H1 (cell line): ENCODE measurements around the gene TNP1. TPM values are rescaled to one million over a fixed set of nuclear protein-coding genes. Genes with fewer than 3 reads are reported as not detected.

Experiments
- CTCF ChIA-PET: fragments of 300-600 bp; sonication (Branson Sonifier 250); formaldehyde crosslinking; loops from one replicate; lab custom pipeline; 2021; ENCODE audit not compliant: partially characterized antibody; lab: Charles Lee
- POLR2A ChIA-PET: fragments of 300-600 bp; sonication (Branson Sonifier 250); formaldehyde crosslinking; loops from one replicate; lab custom pipeline; 2021; ENCODE audit warnings: inconsistent platforms; ENCODE audit not compliant: partially characterized antibody; lab: Charles Lee
- DNase-seq, 2 experiments: peaks; one replicate each; pipeline versions ENCODE4 v3.0.0 to v3.0.0-alpha.2; 2010 to 2022; ENCODE audit warnings: low spot score in 2 of 2, low read depth in 1 of 2, mixed read lengths in 1 of 2
- FAIRE-seq: peaks from 2 replicates; lab custom pipeline; 2011; peaks lifted over from hg19 to GRCh38; lab: Jason Lieb, UNC
- H2AFZ ChIP-seq: 2 replicates; pipeline ENCODE4 v1.8.1; 2012; ENCODE audit warnings: low read length, inconsistent platforms
- H2AK5ac ChIP-seq: 2 replicates; pipeline ENCODE4 v1.6.1; 2013; ENCODE audit warnings: low read depth, low read length
- H2BK120ac ChIP-seq: replicated peaks from 2 replicates; pipeline ENCODE3; 2013; ENCODE audit warnings: low read depth, low read length, inconsistent platforms
- H2BK12ac ChIP-seq: 2 replicates; pipeline ENCODE4 v1.6.1; 2013; ENCODE audit warnings: low read depth, low read length
- H2BK15ac ChIP-seq: 2 replicates; pipeline ENCODE4 v1.6.1; 2013; ENCODE audit warnings: low read length
- H2BK20ac ChIP-seq: 2 replicates; pipeline ENCODE4 v1.6.1; 2013; ENCODE audit warnings: low read length
- H2BK5ac ChIP-seq: 2 replicates; pipeline ENCODE4 v1.6.1; 2013; ENCODE audit warnings: low read depth, low read length
- H3K14ac ChIP-seq: 2 replicates; pipeline ENCODE4 v1.6.1; 2013; ENCODE audit warnings: inconsistent platforms; ENCODE audit not compliant: insufficient read length
- H3K18ac ChIP-seq: 2 replicates; pipeline ENCODE4 v1.6.1; 2013; ENCODE audit warnings: low read length; ENCODE audit errors: extremely low read depth
- H3K23ac ChIP-seq: 2 replicates; pipeline ENCODE4 v1.6.1; 2013; ENCODE audit warnings: inconsistent platforms; ENCODE audit not compliant: insufficient read length
- H3K23me2 ChIP-seq: 2 replicates; pipeline ENCODE4 v1.6.1; 2013; ENCODE audit warnings: low read depth, low read length
- H3K27ac ChIP-seq: 2 replicates; pipeline ENCODE4 v1.6.1; 2011; ENCODE audit warnings: low read depth, low read length, inconsistent platforms
- H3K27me3 ChIP-seq, 4 experiments: replicated peaks in 1 of 4; 1 replicate in 1 of 4; 2 replicates in 3 of 4; pipeline versions ENCODE4 v1.6.1 to v1.8.1; 2011 to 2013; ENCODE audit warnings: low read length in 3 of 4, mild to moderate bottlenecking in 3 of 4, inconsistent platforms in 2 of 4, mixed read lengths in 2 of 4, moderate library complexity in 1 of 4; ENCODE audit not compliant: control insufficient read depth in 3 of 4, insufficient read depth in 3 of 4; ENCODE audit errors: extremely low read depth in 1 of 4
- H3K36me3 ChIP-seq, 4 experiments: 2 replicates each; pipeline versions ENCODE4 v1.6.1 to v1.8.1; 2011 to 2013; ENCODE audit warnings: mild to moderate bottlenecking in 4 of 4, low read length in 3 of 4, moderate library complexity in 2 of 4, control low read depth in 1 of 4, inconsistent platforms in 1 of 4; ENCODE audit not compliant: insufficient read depth in 4 of 4, control insufficient read depth in 2 of 4
- H3K4ac ChIP-seq: replicated peaks from 2 replicates; pipeline ENCODE3; 2013; ENCODE audit warnings: low read length, low read depth, mixed read lengths, inconsistent platforms; ENCODE audit not compliant: insufficient read length
- H3K4me1 ChIP-seq, 4 experiments: replicated peaks in 1 of 4; 1 replicate in 1 of 4; 2 replicates in 3 of 4; pipeline versions ENCODE4 v1.6.1 to v1.8.1; 2011 to 2013; ENCODE audit warnings: low read length in 3 of 4, inconsistent platforms in 2 of 4, mixed read lengths in 1 of 4; ENCODE audit not compliant: insufficient read depth in 4 of 4, control insufficient read depth in 3 of 4
- H3K4me2 ChIP-seq, 2 experiments: 2 replicates each; pipeline versions ENCODE4 v1.6.1 to v1.8.1; 2011 to 2013; ENCODE audit warnings: low read depth in 2 of 2, low read length in 2 of 2, control low read depth in 1 of 2, inconsistent platforms in 1 of 2, mild to moderate bottlenecking in 1 of 2; ENCODE audit not compliant: insufficient read depth in 1 of 2
- H3K4me3 ChIP-seq, 4 experiments: fragments of 200-600, 300-600 bp in 1 of 4; sonication (generic), shearing (Covaris generic), sonication (Bioruptor Twin) in 1 of 4; 2 replicates each; pipeline versions ENCODE4 v1.5.1 to v1.8.1; 2011 to 2016; ENCODE audit warnings: low read length in 4 of 4, low read depth in 3 of 4, control low read depth in 2 of 4, inconsistent platforms in 2 of 4, mild to moderate bottlenecking in 2 of 4, mixed read lengths in 1 of 4, moderate library complexity in 1 of 4; ENCODE audit not compliant: insufficient read depth in 2 of 4; ENCODE audit errors: extremely low read depth in 1 of 4
- H3K56ac ChIP-seq: replicated peaks from 2 replicates; pipeline ENCODE3; 2013; ENCODE audit warnings: low read depth, mild to moderate bottlenecking, mixed read lengths, low read length, inconsistent platforms; ENCODE audit not compliant: insufficient read length
- H3K79me1 ChIP-seq: 2 replicates; pipeline ENCODE4 v1.6.1; 2013; ENCODE audit warnings: low read depth, low read length, control low read depth
- H3K79me2 ChIP-seq, 2 experiments: 2 replicates each; pipeline versions ENCODE4 v1.6.1 to v1.8.1; 2012 to 2013; ENCODE audit warnings: low read length in 2 of 2, mild to moderate bottlenecking in 2 of 2, inconsistent platforms in 1 of 2; ENCODE audit not compliant: insufficient read depth in 2 of 2, control insufficient read depth in 1 of 2
- H3K9ac ChIP-seq, 4 experiments: replicated peaks in 1 of 4; 1 replicate in 1 of 4; 2 replicates in 3 of 4; pipeline versions ENCODE4 v1.6.1 to v1.8.1; 2011 to 2013; ENCODE audit warnings: low read depth in 3 of 4, low read length in 3 of 4, control low read depth in 2 of 4, mild to moderate bottlenecking in 2 of 4, moderate library complexity in 2 of 4, inconsistent platforms in 1 of 4; ENCODE audit errors: extremely low read depth in 1 of 4
- H3K9me3 ChIP-seq, 2 experiments: 2 replicates each; pipeline versions ENCODE4 v1.6.1 to v1.8.1; 2012 to 2013; ENCODE audit warnings: mild to moderate bottlenecking in 2 of 2, moderate library complexity in 2 of 2, control low read depth in 1 of 2, inconsistent platforms in 1 of 2, low read depth in 1 of 2, low read length in 1 of 2, mixed read lengths in 1 of 2; ENCODE audit not compliant: insufficient read depth in 2 of 2
- H4K20me1 ChIP-seq, 2 experiments: replicated peaks in 1 of 2; 2 replicates each; pipeline versions ENCODE3 to v1.8.1; 2011 to 2013; ENCODE audit warnings: inconsistent platforms in 2 of 2, low read length in 2 of 2, mild to moderate bottlenecking in 1 of 2; ENCODE audit not compliant: insufficient read depth in 2 of 2, control insufficient read depth in 1 of 2
- H4K5ac ChIP-seq: 2 replicates; pipeline ENCODE4 v1.6.1; 2013; ENCODE audit warnings: low read length, low read depth, mixed read lengths, inconsistent platforms; ENCODE audit not compliant: insufficient read length
- H4K8ac ChIP-seq: 2 replicates; pipeline ENCODE4 v1.8.0; 2013; ENCODE audit warnings: mild to moderate bottlenecking, moderate library complexity, low read length, inconsistent platforms; ENCODE audit not compliant: insufficient read depth; ENCODE audit errors: extremely low read depth
- H4K91ac ChIP-seq: replicated peaks from 2 replicates; pipeline ENCODE3; 2013; ENCODE audit warnings: low read length, mixed read lengths, inconsistent platforms; ENCODE audit not compliant: insufficient read length
- CREB1 ChIP-seq: IDR thresholded peaks from 2 replicates; pipeline ENCODE4 v1.6.1; 2012; ENCODE audit warnings: inconsistent platforms
- NRF1 ChIP-seq: IDR thresholded peaks from 2 replicates; pipeline ENCODE4 v1.6.1; 2011; ENCODE audit warnings: mild to moderate bottlenecking, low read depth, low read length, improper control_type of control experiment
- SP2 ChIP-seq: IDR thresholded peaks from 2 replicates; pipeline ENCODE4 v1.6.1; 2012; ENCODE audit warnings: mild to moderate bottlenecking, low read length, inconsistent platforms
- SRF ChIP-seq: IDR thresholded peaks from 2 replicates; pipeline ENCODE4 v1.6.1; 2011; ENCODE audit warnings: mild to moderate bottlenecking, low read depth, low read length, moderate library complexity
- TAF7 ChIP-seq: optimal IDR thresholded peaks from 2 replicates; pipeline ENCODE3; 2011; ENCODE audit warnings: low read depth, mild to moderate bottlenecking, inconsistent platforms, low read length, moderate library complexity, borderline replicate concordance
- WGBS, 2 experiments: shearing (Covaris generic) in 1 of 2; methylation state at CpG; one replicate each; pipeline versions ENCODE4 v1.1.6 to v1.1.7; 2013 to 2015; ENCODE audit warnings: low lambda C conversion rate in 2 of 2, mixed read lengths in 2 of 2, inconsistent platforms in 1 of 2, low coverage in 1 of 2, missing lambda C conversion rate in 1 of 2; ENCODE audit not compliant: insufficient replicate concordance in 2 of 2, insufficient coverage in 1 of 2, insufficient read length in 1 of 2; ENCODE audit errors: extremely low coverage in 1 of 2, missing lambda C conversion rate in 1 of 2; 5-methylcytosine and 5-hydroxymethylcytosine counted together
- polyA plus RNA-seq, 7 experiments: library from polyadenylated mRNA; depleted of rRNA in 3 of 7; stranded (reverse) in 5 of 7; unstranded in 2 of 7; fragments of >200 nt in 5 of 7; fragments of 200-250 nt in 2 of 7; gene quantifications; 1 replicate in 5 of 7; 2 replicates in 1 of 7; 4 replicates in 1 of 7; pipeline versions ENCODE4 v1.2.1 to v1.2.3, GENCODE V29; 2011 to 2013; ENCODE audit warnings: missing spikeins in 2 of 7, mixed read lengths in 2 of 7
- total RNA-seq: library from RNA; stranded (reverse); fragmentation: NEBNext Ultra II Directional; extraction: Animal tissue kit (Norgen Biotek cat#: 25700); gene quantifications from 2 replicates; pipeline ENCODE4 v1.2.1, GENCODE V29; 2021

The TNP1 gene
- total and polyA plus RNA-seq, 2 of the 8 experiments (the other 6 are each of a cell fraction or from before 2014, with no cell fraction given) = not detected

GRCh38 chr2:216872040-216872439 lies 12.2 kb upstream of the TNP1 start:
- DNase-seq = no peak
- Histone ChIP-seq H3K4me2 (no peak overlapping the region), H2AK5ac (no peak overlapping the region), H3K4me1 (no peaks in the 10 kb centered on the region), H3K79me2 (no peaks in the 10 kb centered on the region), H3K23ac (no peak overlapping the region), H2BK12ac (no peak overlapping the region), H3K9me3 (peaks cover 0 to 4% of the 10 kb centered on the region in 2 experiments; a peak in 1 of 4 replicates), H4K5ac (no peak overlapping the region), H4K91ac (no peak overlapping the region), H3K27ac (no peak overlapping the region), H4K20me1 (no peaks in the 10 kb centered on the region), H3K23me2 (no peaks in the 10 kb centered on the region), H2AFZ (no peak overlapping the region), H3K79me1 (no peaks in the 10 kb centered on the region), H3K18ac (no peak overlapping the region), H2BK20ac (no peak overlapping the region), H4K8ac (no peak overlapping the region), H2BK120ac (no peak overlapping the region), H3K27me3 (no peaks in the 10 kb centered on the region), H3K4me3 (no peak overlapping the region), H3K56ac (no peak overlapping the region), H2BK15ac (no peak overlapping the region), H3K4ac (no peak overlapping the region), H2BK5ac (no peak overlapping the region), H3K9ac (no peak overlapping the region), H3K14ac (no peak overlapping the region), H3K36me3 (no peaks in the 10 kb centered on the region)
- no peak for TF ChIP-seq CREB1
- no peak for TF ChIP-seq SRF
- TF ChIP-seq SP2 = no peak
- no peak for TF ChIP-seq TAF7
- no peak for TF ChIP-seq NRF1
- ChIA-PET POLR2A (no interaction called here), CTCF (interaction anchor here (1.1 to 2.0 kb wide), 4 partner anchors 9 to 19 kb away, joined by 3 to 4 read pairs (median 3); no protein-coding TSS in a partner anchor)
- WGBS, 2 experiments = 83% methylated on average over 3 of the region's 3 CpGs; no CpG with 5 or more reads in 1 of the 2 experiments
- no peak for FAIRE-seq
